Stimulated activated CD8-positive, alpha-beta memory T cell treated with anti-CD3 and anti-CD28 coated beads, Interleukin-12 subunit alpha, Interleukin-12 subunit beta, amount 100 ng/mL, for 24 hours (primary cell): ENCODE measurements around the gene NFATC2.
"Not testable (repeated sequence)": the region's sequence is repeated elsewhere in the genome, so short reads cannot be mapped to it uniquely, and the experiment has no call there.

ENCODE experiments used
- DNase-seq: peaks from one replicate; pipeline ENCODE4 v3.0.0-alpha.2; 2020; ENCODE audit errors: extremely low read depth

NFATC2 gene

DNA sequence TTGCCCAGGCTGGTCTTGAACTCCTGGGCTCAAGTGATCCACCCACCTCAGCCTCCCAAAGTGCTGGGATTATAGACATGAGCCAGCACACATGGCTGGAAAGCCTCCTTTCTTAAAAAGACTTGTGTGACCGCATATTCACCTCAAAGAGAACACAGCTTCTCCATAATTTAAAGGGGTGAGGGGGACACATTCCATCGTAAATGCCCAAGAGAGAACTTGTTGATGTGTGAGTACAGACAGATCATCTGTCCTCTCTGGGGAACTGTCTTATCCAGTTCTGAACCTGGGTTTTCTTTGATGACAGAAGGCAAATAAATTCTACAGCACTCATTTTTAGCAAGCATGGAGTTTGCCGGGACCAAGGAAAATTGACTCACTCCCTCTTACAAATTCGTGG, 47.2 kb downstream of the NFATC2 start:
- no peak for DNase-seq

DNA sequence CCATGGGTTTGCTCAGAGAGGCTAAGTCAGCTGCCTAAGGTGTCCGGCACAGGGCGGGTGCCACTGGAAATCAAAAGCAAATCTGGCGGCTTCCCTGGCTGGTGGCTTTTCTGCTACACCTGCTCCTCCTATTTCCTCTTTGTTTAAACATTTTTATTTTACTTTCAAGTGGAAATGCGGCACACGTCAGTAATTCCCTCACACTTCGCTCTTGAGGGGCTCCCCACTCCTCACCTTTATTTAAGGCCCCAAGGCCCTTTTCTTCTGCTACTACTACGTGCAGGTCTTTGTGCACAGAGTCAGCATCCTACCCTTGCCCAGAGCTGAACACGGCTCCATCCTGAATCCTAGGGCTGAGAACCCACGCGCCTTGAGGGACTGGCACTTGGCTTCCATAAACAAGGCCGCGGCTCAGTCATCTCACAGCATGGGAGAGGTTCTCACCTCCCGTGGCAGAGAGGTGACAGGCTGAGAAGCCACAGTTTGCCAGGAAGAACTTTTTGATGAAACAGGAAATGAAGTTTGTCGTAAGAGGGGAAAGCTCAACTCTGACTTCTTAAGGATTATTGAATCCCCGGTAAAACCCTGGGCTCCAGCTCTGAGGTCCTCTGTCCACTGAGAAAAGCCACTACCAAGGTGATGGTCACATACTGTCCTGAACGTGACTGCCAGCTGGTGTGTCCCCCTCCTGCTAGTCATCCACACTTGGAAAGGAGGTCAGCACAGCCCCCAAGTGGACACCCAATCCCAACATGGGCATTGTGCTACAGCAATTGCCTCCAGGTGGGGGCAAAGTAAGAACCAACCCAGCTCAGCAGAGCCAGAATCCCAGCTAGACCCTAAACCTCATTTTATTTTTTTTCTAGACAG, 48.0 kb downstream of the NFATC2 start:
- DNase-seq = no peak

- DNase-seq = no peak
Measured at GRCh38 chr20:51493346-51493791, 49.1 kb downstream of the NFATC2 start.

DNA sequence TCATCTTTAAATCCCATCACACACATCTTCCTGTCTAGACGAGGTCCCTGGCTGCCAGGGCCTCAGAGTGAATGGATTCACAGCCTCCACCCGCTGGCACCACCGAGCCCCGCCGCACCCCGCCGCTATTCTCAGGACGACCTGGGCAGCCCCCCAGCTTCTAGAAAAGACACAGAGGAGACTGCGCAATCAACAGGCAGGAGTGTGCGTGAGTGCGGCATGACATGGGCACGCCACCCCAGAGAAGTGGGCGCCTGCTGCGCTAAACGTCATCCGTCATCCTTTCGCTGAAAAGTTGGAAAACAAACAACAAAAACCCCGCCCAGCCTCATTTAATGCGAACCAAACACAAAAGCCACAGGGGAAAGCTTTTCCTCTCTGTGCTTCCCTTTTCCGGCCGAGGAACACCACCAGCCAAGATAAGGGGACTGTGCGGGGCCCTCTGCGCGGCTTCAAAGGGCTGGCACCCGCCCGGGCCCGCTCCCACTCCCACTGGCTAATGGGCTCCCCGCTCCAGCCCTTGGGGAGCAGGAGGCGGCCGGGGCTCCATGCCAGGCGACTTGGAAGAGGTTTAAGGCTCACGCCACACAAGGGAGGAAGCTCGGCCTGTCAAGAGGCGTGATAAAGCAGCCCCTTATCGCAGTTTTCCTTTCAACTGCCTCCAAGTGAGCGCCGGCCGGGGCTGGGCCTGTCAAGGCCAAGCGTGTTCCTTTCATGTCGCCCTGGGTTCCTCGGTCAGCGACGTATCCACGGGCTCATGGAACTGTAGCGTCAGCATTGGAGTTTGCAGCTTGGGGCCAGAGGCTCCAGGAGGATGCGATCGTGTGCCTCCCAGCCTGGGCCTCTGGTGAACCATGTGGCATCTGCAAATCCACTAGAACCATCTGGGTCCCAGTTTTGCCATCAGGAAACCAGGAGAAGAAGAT, 50.1 kb downstream of the NFATC2 start:
- no peak for DNase-seq

- DNase-seq = no peak
Measured at GRCh38 chr20:51491393-51491792, 51.1 kb downstream of the NFATC2 start.

- no peak for DNase-seq
Measured at GRCh38 chr20:51490635-51491034, 51.9 kb downstream of the NFATC2 start.

- DNase-seq = no peak
Measured at GRCh38 chr20:51489611-51490010, 52.9 kb downstream of the NFATC2 start.

DNA sequence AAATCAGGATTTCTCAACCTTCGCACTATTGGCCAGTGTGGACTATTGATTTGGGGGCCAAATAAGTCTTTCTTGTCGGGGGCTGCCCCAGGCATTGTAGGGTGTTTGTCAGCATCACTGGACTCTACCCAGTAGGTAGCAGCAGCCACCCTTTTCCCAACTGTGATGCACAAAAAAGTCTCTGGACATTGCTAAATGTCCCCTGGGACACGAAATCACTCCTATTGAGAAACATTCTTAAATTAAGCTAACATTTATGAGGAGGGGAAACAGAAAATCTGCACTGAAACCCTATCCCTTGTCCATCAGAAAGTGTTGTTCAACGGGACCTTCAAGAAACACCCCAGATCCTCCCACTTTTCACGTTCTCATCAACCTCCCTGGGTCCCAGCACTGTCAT, 54.2 kb downstream of the NFATC2 start:
- no peak for DNase-seq

- no peak for DNase-seq
Measured at GRCh38 chr20:51487565-51488268, 54.8 kb downstream of the NFATC2 start.

- DNase-seq = no peak
Measured at GRCh38 chr20:51487076-51487475, 55.4 kb downstream of the NFATC2 start.

DNA sequence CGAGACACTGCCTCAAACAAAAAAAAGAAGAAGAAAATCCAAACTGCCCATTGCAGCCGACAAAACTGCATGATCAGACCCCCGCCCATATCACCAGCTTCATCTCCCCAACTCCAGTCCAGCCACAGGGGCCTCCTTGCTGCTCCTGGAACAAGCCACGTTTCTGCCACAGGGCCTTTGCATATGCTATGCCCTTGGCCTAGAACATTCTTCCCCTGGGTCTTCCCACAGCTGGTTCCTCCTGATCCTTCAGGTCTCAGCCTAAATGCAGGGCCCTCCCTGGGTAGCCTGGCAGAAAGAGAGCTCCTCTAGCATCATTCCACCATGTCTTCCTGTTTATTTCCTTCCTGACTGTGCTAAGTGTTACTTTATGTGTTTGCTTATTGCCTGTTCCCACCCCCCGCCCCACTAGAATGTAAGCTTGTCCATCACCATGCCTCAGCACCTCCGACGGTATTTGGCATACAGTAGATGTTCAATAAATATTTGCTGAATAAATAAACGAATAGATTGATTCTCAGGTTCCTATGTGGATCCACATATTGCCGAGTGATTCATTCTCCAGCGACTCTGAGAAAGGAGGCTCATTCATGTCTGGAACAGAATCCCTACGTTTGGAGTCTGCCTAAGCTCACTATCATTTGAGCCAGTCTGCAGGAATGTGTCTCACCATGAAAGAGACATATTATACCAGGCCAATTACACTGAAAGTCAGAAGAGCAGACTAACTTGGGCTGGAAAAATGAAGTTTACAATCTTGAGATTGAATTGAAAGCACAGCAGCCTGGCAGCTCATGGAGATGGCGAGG, 56.1 kb downstream of the NFATC2 start:
- DNase-seq = no peak

- DNase-seq = no peak
Measured at GRCh38 chr20:51484831-51485230, 57.7 kb downstream of the NFATC2 start.

GRCh38 chr20:51484141-51484815, 58.2 kb downstream of the NFATC2 start:
- DNase-seq = no peak

DNA sequence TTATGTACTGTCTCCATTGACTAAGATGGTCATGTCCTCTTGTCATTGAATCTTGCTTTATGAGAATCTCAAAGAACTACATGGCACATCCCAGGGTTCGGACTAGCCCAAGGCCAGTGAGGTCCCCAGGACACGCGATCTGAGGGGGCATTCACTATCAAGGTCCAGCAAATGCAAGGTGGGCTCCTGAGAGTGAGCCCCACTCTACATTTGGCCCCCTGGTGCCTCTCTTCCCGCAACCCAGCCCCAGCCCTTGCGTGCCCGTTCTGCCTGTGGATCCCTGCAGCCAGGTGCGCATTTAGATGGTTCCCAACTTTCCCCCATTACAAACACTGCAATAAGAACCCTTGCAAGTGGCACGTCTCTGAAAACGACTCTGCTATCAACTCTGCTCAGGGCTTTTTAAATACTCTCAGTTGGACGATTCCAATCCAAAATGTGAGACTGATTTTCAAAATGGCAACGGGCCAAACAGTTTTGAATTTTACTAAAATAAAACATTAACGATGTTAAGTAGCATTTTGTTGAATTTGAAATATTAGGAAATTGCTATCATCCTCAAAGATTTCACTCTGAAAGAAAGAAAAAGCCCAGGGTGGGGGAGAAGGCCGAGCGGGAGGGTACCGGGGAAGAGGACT, 59.6 kb downstream of the NFATC2 start:
- DNase-seq = no peak

GRCh38 chr20:51481341-51481914, 61.1 kb downstream of the NFATC2 start:
- no peak for DNase-seq

- DNase-seq = no peak
Measured at GRCh38 chr20:51480507-51481270, 61.8 kb downstream of the NFATC2 start.

GRCh38 chr20:51476106-51476505, 66.4 kb downstream of the NFATC2 start:
- DNase-seq = not testable (repeated sequence)

DNA sequence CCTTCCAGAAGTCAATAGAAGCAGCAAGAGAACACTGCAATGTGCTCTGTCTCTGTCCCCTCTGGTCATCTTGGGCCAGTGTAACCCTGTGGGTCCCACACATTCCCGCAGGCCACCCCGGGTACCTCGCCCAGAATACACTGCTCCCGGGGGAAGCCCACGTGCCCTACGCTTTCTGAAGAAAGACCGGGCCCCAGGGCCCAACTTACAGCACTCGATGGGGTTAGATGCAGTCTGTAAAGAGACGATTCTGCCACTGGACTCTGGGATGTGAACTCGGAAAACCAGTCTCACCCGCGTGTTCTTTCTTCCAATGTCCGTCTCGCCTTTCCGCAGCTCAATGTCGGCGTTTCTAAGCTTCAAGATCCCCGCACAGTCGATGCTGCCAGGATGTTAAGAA, 68.7 kb downstream of the NFATC2 start:
- no peak for DNase-seq

DNA sequence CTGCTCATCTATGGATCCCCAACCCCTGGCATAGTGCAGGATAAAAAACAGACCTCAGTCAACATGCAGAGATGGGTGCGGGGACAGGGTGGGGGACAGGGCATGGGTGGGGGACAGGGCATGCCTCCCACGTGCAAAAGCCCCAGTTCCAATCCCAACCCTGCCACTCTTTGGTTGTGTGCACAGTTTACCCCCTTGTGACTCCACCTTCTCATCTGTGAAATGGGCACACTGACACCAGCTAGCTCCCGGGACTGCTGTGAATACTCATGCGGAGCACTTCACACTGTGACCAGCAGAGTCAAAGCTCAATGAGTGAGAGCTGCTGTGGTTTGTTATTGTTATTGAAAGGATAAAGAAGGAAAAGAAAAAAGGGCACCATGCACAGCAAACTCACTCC, 69.3 kb downstream of the NFATC2 start:
- DNase-seq = no peak
